Heart left ventricle (tissue), 13 donors: ENCODE results near the gene BNIP3.

Experiments
- POLR2A ChIP-seq, 2 donors: fragments of 450-650 bp; IDR thresholded peaks; one replicate each; pipeline ENCODE4 v1.6.1; 2017; ENCODE audit warnings: antibody characterized with exemption in 2 of 2, mild to moderate bottlenecking in 2 of 2, moderate library complexity in 2 of 2
- TF ChIP-seq, protein P1 (sequence below), 12 donors: fragments of 200-600 bp; sonication (generic) in 4 of 12; IDR thresholded peaks; one replicate each; pipeline versions ENCODE4 v1.5.0 to v1.8.0; 2018 to 2022; ENCODE audit warnings: antibody characterized with exemption in 12 of 12, mild to moderate bottlenecking in 5 of 12
- donor health status: ischemic (EF 13 %, LVEDD 7.1; RV severe dilation, severe dysfunction).
- donor health status: DM: no; HTN: yes; CAD: no.
- donor health status: DM: no; HTN: no; CAD: no.
- donor health status: ischemic (EF 25% LVEDD 6.9; RV normal size, moderate dysfunction).
- donor health status: ischemic (EF 25% LVEDD 5.7; RV mildly dilated, moderate dysfunction).
- donor health status: ischemic (EF 35%, LVEDD 5.7; RV mildly dilated, moderate dysfunction).
- donor health status: nonischemic (EF 11% LVEDD 7.7; RV severe dilation, severe dysfunction).
- donor health status: DM: yes; HTN: yes; CAD: no.
- donor health status: PGD.
- donor health status: ischemic (EF 29% LVEDD 5.4; RV normal size, mild dysfunction).
- donor health status: nonischemic (EF 23%, LVEDD 6.1; RV moderate dilation, normal function).

DNA sequence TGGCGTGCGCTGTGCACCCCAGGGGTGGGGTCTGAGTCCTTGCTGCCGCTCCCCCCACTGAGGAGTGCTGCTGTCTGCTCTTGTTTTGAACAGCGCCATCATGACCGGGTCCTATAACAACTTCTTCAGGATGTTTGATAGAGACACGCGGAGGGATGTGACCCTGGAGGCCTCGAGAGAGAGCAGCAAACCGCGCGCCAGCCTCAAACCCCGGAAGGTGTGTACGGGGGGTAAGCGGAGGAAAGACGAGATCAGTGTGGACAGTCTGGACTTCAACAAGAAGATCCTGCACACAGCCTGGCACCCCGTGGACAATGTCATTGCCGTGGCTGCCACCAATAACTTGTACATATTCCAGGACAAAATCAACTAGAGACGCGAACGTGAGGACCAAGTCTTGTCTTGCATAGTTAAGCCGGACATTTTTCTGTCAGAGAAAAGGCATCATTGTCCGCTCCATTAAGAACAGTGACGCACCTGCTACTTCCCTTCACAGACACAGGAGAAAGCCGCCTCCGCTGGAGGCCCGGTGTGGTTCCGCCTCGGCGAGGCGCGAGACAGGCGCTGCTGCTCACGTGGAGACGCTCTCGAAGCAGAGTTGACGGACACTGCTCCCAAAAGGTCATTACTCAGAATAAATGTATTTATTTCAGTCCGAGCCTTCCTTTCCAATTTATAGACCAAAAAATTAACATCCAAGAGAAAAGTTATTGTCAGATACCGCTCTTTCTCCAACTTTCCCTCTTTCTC, 26.0 kb downstream of the BNIP3 start:
- TF ChIP-seq, protein P1, sequence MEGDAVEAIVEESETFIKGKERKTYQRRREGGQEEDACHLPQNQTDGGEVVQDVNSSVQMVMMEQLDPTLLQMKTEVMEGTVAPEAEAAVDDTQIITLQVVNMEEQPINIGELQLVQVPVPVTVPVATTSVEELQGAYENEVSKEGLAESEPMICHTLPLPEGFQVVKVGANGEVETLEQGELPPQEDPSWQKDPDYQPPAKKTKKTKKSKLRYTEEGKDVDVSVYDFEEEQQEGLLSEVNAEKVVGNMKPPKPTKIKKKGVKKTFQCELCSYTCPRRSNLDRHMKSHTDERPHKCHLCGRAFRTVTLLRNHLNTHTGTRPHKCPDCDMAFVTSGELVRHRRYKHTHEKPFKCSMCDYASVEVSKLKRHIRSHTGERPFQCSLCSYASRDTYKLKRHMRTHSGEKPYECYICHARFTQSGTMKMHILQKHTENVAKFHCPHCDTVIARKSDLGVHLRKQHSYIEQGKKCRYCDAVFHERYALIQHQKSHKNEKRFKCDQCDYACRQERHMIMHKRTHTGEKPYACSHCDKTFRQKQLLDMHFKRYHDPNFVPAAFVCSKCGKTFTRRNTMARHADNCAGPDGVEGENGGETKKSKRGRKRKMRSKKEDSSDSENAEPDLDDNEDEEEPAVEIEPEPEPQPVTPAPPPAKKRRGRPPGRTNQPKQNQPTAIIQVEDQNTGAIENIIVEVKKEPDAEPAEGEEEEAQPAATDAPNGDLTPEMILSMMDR (IDR thresholded peaks at IDR 0.05): no peak
- no peak for TF ChIP-seq POLR2A (IDR thresholded peaks at IDR 0.05)
